ENCODE results near the gene GAGE10.
"Not testable (repeated sequence)": the region's sequence is repeated elsewhere in the genome, so short reads cannot be mapped to it uniquely, and the experiment has no call there.

GAGE10 gene

GRCh38 chrX:49323735-49324134 is 20.3 kb downstream of the GAGE10 start:
- not testable (repeated sequence) for DNase-seq (ENCODE audit: low read depth in 2 of 2)

DNA sequence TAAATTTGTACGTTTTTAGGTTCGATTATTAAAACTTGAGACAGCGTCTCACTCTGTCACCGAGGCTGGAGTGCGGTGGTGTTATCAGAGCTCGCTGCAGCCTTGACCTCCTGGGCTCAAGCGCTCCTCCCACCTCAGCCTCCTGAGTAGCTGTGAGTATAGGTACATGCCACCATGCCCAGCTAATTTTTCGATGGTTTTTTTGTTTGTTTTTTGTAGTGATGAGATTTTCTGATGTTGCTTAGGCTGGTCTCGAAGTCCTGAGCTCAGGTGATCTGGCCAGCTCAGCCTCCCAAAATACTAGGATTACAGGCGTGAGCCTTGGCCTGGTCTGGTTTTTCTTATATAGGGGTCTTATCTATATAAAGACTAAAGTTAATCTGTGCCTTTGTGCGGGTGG is 27.0 kb downstream of the GAGE10 start:
- DNase-seq (ENCODE audit: low read depth in 2 of 2) = not testable (repeated sequence)

GRCh38 chrX:49331282-49331681 is 27.8 kb downstream of the GAGE10 start, which contains the start of gene GAGE13:
TSS of gene GAGE13 (plus strand) at chrX:49331582. CDS start at chrX:49332738, 1,156 bp downstream.
- DNase-seq (ENCODE audit: low read depth in 2 of 2) = not testable (repeated sequence)

DNA sequence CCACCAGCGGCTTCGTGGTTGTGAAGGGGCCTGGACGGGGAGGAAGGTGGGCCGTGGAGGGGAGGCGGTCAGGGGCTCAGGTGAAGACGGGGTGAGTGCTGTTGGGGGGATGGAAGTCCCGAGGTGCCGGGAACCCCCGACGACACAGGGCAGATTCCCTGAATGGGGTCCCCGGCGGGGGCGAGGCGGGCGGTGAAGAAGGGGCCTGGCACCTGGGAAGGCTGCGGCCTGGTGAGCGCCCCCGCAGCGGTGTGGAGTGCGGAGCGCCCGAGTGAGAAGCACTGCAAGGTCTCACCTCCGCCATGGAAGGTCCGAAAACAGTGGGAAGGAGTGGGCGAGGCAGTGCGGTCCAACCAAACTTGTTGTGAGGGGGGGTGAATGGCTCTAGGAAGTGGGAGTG is 28.4 kb downstream of the GAGE10 start:
- not testable (repeated sequence) for DNase-seq (ENCODE audit: low read depth in 2 of 2)

DNA sequence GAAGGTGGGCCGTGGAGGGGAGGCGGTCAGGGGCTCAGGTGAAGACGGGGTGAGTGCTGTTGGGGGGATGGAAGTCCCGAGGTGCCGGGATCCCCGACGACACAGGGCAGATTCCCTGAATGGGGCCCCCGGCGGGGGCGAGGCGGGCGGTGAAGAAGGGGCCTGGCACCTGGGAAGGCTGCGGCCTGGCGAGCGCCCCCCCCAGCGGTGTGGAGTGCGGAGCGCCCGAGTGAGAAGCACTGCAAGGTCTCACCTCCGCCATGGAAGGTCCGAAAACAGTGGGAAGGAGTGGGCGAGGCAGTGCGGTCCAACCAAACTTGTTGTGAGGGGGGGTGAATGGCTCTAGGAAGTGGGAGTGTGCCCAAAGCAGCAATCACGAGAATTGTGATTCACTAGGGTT is 38.0 kb downstream of the GAGE10 start:
- not testable (repeated sequence) for DNase-seq (ENCODE audit: low read depth in 2 of 2)

DNA sequence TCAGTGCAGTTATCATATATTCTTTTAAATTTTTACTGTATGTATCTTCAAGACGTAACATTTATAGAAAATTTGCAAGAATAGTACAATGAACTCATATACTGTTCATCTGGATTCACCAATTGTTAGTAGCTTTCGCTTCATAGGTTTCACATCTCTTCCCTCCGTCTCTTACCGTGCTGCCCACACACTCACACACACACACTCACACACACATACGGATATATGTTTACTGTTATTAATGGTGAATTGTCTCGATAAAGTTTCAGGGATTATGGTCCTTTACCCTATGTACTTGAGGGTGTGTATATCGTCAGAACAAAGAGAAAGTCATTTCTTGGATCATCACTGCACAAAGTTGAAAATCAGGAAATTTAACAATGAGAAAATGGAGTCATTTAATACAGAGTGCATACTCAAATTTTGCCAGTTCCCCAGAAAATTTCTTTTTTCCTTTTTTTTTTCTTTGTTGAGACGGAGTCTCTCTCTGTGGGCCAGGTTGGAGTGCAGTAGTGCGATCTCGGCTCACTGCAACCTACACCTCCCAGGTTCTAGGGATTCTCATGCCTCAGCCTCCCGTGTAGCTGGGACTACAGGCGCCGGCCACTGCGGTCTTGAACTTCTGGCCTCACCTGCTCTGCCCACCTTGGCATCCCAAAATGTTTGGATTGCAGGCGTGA is 41.2 kb downstream of the GAGE10 start:
- DNase-seq (ENCODE audit: low read depth in 2 of 2) = not testable (repeated sequence)

DNA sequence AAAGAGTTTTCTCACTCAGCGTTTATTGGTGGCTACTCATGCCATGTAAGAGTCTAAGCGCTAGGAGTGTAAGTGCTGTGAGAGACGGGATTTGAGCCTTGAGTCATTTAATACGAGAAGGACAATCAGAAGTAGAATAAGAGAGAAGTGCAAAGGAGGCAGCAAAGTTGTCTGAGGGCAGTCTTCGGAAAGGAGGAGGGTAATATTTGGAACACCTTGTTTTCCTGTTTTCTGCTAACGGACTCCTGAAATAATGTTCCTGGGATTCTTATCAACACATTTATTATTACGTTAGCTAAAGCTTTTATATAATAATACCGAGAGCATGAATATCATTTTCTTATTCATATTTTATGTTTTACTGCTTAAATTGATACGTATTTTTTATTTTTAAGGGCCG is 42.0 kb downstream of the GAGE10 start:
- not testable (repeated sequence) for DNase-seq (ENCODE audit: low read depth in 2 of 2)

DNA sequence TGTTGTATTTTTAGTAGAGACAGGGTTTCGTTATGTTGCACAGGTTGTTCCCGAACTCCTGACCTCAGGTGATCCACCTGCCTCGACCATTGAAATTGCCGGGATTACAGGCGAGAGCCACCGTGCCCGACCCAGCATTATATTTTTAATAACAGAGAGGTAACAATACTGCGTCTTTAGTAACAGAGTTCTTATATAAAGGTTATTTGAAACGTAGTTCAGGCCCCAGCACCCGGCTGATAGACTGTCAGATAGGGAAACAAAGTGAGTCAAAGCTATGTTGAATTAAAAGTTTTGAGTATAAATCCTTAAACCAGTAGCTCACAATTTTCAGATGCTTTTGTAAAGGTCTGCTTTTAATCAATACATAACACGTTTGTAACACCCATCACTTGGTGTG is 42.7 kb downstream of the GAGE10 start:
- DNase-seq (ENCODE audit: low read depth in 2 of 2) = not testable (repeated sequence)
